ENCODE measurements around the gene TMEM165. TPM values are rescaled to one million over a fixed set of nuclear protein-coding genes. Genes with fewer than 3 reads are reported as not detected.
"Not testable (repeated sequence)": the region's sequence is repeated elsewhere in the genome, so short reads cannot be mapped to it uniquely, and the experiment has no call there.

The TMEM165 gene
- total and polyA plus RNA-seq, 9 of the 15 experiments (the other 6 are each of a cell fraction or from before 2014, with no cell fraction given) = 21.3 to 145 (median 96.8) TPM

- TF ChIP-seq, protein P1, sequence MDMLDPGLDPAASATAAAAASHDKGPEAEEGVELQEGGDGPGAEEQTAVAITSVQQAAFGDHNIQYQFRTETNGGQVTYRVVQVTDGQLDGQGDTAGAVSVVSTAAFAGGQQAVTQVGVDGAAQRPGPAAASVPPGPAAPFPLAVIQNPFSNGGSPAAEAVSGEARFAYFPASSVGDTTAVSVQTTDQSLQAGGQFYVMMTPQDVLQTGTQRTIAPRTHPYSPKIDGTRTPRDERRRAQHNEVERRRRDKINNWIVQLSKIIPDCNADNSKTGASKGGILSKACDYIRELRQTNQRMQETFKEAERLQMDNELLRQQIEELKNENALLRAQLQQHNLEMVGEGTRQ (CRISPR knock-in tag; IDR thresholded peaks at IDR 0.05) = no peak
- TF ChIP-seq BCL6 (CRISPR knock-in tag; IDR thresholded peaks at IDR 0.05) (no peak), PRPF4 (IDR thresholded peaks at IDR 0.05; ENCODE audit: insufficient read depth, low read depth, low read length, poor library complexity, severe bottlenecking) (no peak), SNRNP70 (optimal IDR thresholded peaks at IDR 0.05; ENCODE audit: low read depth, low read length) (no peak), POLR3A (IDR thresholded peaks at IDR 0.05; ENCODE audit: borderline replicate concordance, extremely low read depth, insufficient read depth, insufficient read length) (no peak), ZNF780A (CRISPR knock-in tag; IDR thresholded peaks at IDR 0.05) (no peak), SOX6 (IDR thresholded peaks at IDR 0.05) (no peak), ZBTB1 (CRISPR knock-in tag; IDR thresholded peaks at IDR 0.05; ENCODE audit: borderline replicate concordance, low read depth) (no peak)
- TF ChIP-seq, protein P2, sequence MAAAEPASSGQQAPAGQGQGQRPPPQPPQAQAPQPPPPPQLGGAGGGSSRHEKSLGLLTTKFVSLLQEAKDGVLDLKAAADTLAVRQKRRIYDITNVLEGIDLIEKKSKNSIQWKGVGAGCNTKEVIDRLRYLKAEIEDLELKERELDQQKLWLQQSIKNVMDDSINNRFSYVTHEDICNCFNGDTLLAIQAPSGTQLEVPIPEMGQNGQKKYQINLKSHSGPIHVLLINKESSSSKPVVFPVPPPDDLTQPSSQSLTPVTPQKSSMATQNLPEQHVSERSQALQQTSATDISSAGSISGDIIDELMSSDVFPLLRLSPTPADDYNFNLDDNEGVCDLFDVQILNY (CRISPR knock-in tag; IDR thresholded peaks at IDR 0.05) = no peak
These were observed 47.3 kb upstream of the TMEM165 start (continued) for GRCh38 chr4:55348466-55348865.

DNA sequence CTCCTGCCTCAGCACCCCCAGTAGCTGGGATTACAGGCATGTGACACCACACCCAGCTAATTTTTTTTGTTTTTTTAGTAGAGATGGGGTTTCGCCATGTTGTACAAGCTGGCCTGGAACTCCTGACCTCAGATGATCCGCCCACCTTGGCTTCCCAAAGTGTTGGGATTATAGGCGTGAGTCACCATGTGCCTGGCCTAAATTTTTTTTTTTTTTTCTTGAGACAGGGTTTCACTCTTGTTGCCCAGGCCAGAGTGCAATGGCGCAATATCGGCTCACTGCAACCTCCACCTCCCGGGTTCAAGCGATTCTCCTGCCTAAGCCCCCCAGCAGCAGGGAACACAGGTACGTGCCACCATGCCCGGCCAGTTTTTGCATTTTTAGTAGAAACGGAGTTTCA is 44.9 kb upstream of the TMEM165 start:
- H3K27me3 ChIP-seq (ENCODE audit: control insufficient read depth in 2 of 2, insufficient read depth in 2 of 2, low read length in 2 of 2); H2AFZ ChIP-seq (ENCODE audit: low read depth, low read length); H3K4me3 ChIP-seq; H3K27ac ChIP-seq (ENCODE audit: extremely low read depth, low read depth, low read length); BruUV-seq (replicated peaks); H4K20me1 ChIP-seq (replicated peaks; ENCODE audit: control insufficient read depth, insufficient read depth, low read length); H3K9me1 ChIP-seq (ENCODE audit: control insufficient read depth, insufficient read depth, low read length); H3K4me2 ChIP-seq (ENCODE audit: insufficient read depth, low read length); H3K9me3 ChIP-seq (replicated peaks; ENCODE audit: control insufficient read depth, insufficient read depth, low read depth, low read length); intact Hi-C loops (cut with micrococcal nuclease); H3K9ac ChIP-seq (ENCODE audit: insufficient read depth in 1 of 2, low read depth in 2 of 2, low read length in 2 of 2); ATAC-seq; DNase-seq (ENCODE audit: extremely low read depth in 1 of 4, low spot score in 3 of 4); FAIRE-seq: not testable (repeated sequence)
- Histone ChIP-seq H3K79me2 (ENCODE audit: control insufficient read depth, insufficient read depth, low read length) (peaks cover 33% of the 10 kb centered on the region), H3K4me1 (replicated peaks in 1 of 2; ENCODE audit: control insufficient read depth in 2 of 2, insufficient read depth in 2 of 2, low read length in 2 of 2) (peaks cover 11 to 15% of the 10 kb centered on the region in 2 experiments), H3K36me3 (ENCODE audit: control insufficient read depth, insufficient read depth, low read length) (peaks cover 22% of the 10 kb centered on the region)
- 93% methylated on average over 10 of the region's 10 CpGs for WGBS (ENCODE audit: insufficient coverage, low coverage, missing lambda C conversion rate)
- in situ Hi-C loops (cut with MboI) = loop anchor here (10.0 kb wide), 1 partner anchor 504 kb away; the partner anchor contains the start of gene EXOC1
- TF ChIP-seq TRIM24 (IDR thresholded peaks at IDR 0.05) = peak in 1 of 2 experiments; percentile 38; a peak in 1 of 4 replicates
- TF ChIP-seq, protein P3, sequence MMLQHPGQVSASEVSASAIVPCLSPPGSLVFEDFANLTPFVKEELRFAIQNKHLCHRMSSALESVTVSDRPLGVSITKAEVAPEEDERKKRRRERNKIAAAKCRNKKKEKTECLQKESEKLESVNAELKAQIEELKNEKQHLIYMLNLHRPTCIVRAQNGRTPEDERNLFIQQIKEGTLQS (IDR thresholded peaks at IDR 0.05) = 0 out of 2 replicates have a peak, but pooled peaks have one; percentile 18
- TF ChIP-seq, protein P3 (CRISPR knock-in tag; conservative IDR thresholded peaks at IDR 0.05) = not testable (repeated sequence)
- peak; percentile 60 for TF ChIP-seq EGR1 (conservative IDR thresholded peaks at IDR 0.05)
- 0 out of 2 replicates have a peak, but pooled peaks have one; percentile 13 for TF ChIP-seq CEBPB (tag; IDR thresholded peaks at IDR 0.05)
- ChIA-PET CTCF (ENCODE audit: low intra/inter-chr PET ratio) (interaction anchor here (0.6 kb wide), 1 partner anchor 14 kb away, joined by 4 read pairs; no protein-coding TSS in a partner anchor), POLR2A (interaction anchor here (1.0 kb wide), 1 partner anchor 44 kb away, joined by 3 read pairs; no protein-coding TSS in a partner anchor)
